Activated CD8-positive, alpha-beta memory T cell treated with anti-CD3 and anti-CD28 coated beads, Interleukin-2, amount 10 ng/mL, durations not matched to agents 7 days and 5 days (primary cell): ENCODE measurements around the gene RSPH9. TPM values are rescaled to one million over a fixed set of nuclear protein-coding genes. Genes with fewer than 3 reads are reported as not detected.
A peak's percentile ranks its signal among the peaks of the same experiment; 100 is the strongest.

Experiments used
- ATAC-seq: fragments of 150-1000 bp; cut with Tn5 transposase; one replicate; pipeline ENCODE4 v1.10.0; 2021; ENCODE audit warnings: moderate library complexity
- CTCF ChIA-PET: fragments of 350-600 bp; sonication (Branson Sonifier 250); formaldehyde crosslinking; loops from one replicate; lab custom pipeline; 2021; ENCODE audit warnings: antibody characterized with exemption; lab: Charles Lee
- DNase-seq: peaks from one replicate; pipeline ENCODE4 v3.0.0-alpha.2; 2020
- H3K27ac Mint-ChIP-seq: one replicate; pipeline ENCODE4 v1.8.0; 2021; ENCODE audit warnings: mild to moderate bottlenecking, mixed read lengths
- H3K27me3 Mint-ChIP-seq: one replicate; pipeline ENCODE4 v1.8.0; 2021; ENCODE audit warnings: mixed read lengths
- H3K36me3 Mint-ChIP-seq: one replicate; pipeline ENCODE4 v1.8.0; 2021; ENCODE audit warnings: mild to moderate bottlenecking, mixed read lengths
- H3K4me1 Mint-ChIP-seq: one replicate; pipeline ENCODE4 v1.8.0; 2021; ENCODE audit warnings: mixed read lengths
- H3K4me3 Mint-ChIP-seq: one replicate; pipeline ENCODE4 v1.8.0; 2021; ENCODE audit warnings: mild to moderate bottlenecking, moderate library complexity, mixed read lengths
- H3K9me3 Mint-ChIP-seq: one replicate; pipeline ENCODE4 v1.8.0; 2022; ENCODE audit warnings: low read depth, mixed read lengths
- total RNA-seq, 2 experiments: library from RNA; stranded (reverse); gene quantifications; one replicate each; pipeline ENCODE4 v1.2.3, GENCODE V29; 2021

Gene RSPH9
- total RNA-seq, 2 experiments from 2014 or later, result not detected

- DNase-seq (no peak), ATAC-seq (no peak)
- peaks cover 47% of the 10 kb centered on the region for H3K4me1 Mint-ChIP-seq
- CTCF ChIA-PET, result interaction anchor here (0.7 to 6.6 kb wide), 29 partner anchors 9 to 598 kb away, joined by 3 to 54 read pairs (median 4); partner anchors contain the start of genes GTPBP2, RSPH9 and VEGFA
- no peak overlapping the region for H3K27ac Mint-ChIP-seq
- H3K9me3 Mint-ChIP-seq, result no peaks in the 10 kb centered on the region
- peaks cover 2% of the 10 kb centered on the region for H3K36me3 Mint-ChIP-seq
- no peak overlapping the region for H3K4me3 Mint-ChIP-seq
- peaks cover 11% of the 10 kb centered on the region for H3K27me3 Mint-ChIP-seq
These were observed 21.5 kb downstream of the RSPH9 start for GRCh38 chr6:43666196-43666920.

- CTCF ChIA-PET, result interaction anchor here (0.6 to 6.6 kb wide), 43 partner anchors 8 to 413 kb away, joined by 3 to 54 read pairs (median 4); partner anchors contain the start of genes GTPBP2, MAD2L1BP, MRPS18A and RSPH9
- Mint-ChIP-seq H3K27ac (peak overlapping the region; percentile 24), H3K9me3 (no peaks in the 10 kb centered on the region), H3K36me3 (peaks cover 2% of the 10 kb centered on the region), H3K4me1 (peaks cover 38% of the 10 kb centered on the region), H3K27me3 (peaks cover 11% of the 10 kb centered on the region), H3K4me3 (no peak overlapping the region)
- peak; percentile 75 for ATAC-seq
- peak; percentile 86 for DNase-seq
These were observed 22.7 kb downstream of the RSPH9 start for GRCh38 chr6:43667245-43668150.

- ATAC-seq, result peak; percentile 50
- H3K4me3 Mint-ChIP-seq, result no peak overlapping the region
- H3K27me3 Mint-ChIP-seq, result peaks cover 9% of the 10 kb centered on the region
- peaks cover 33% of the 10 kb centered on the region for H3K4me1 Mint-ChIP-seq
- peak overlapping the region; percentile 46 for H3K27ac Mint-ChIP-seq
- no peaks in the 10 kb centered on the region for H3K9me3 Mint-ChIP-seq
- H3K36me3 Mint-ChIP-seq, result peaks cover 4% of the 10 kb centered on the region
- peak; percentile 65 for DNase-seq
- CTCF ChIA-PET, result interaction anchor here (0.7 to 6.6 kb wide), 21 partner anchors 9 to 412 kb away, joined by 3 to 54 read pairs (median 7); partner anchors contain the start of genes MAD2L1BP, MRPS18A, RSPH9 and VEGFA
These were observed 23.6 kb downstream of the RSPH9 start for GRCh38 chr6:43668151-43669028.

- H3K36me3 Mint-ChIP-seq, result peaks cover 6% of the 10 kb centered on the region
- peaks cover 33% of the 10 kb centered on the region for H3K4me1 Mint-ChIP-seq
These were observed 24.4 kb downstream of the RSPH9 start for GRCh38 chr6:43669050-43669921.

GRCh38 chr6:43669922-43670622 is 25.2 kb downstream of the RSPH9 start:
- Mint-ChIP-seq H3K36me3 (peaks cover 6% of the 10 kb centered on the region), H3K9me3 (no peaks in the 10 kb centered on the region), H3K27me3 (peaks cover 4% of the 10 kb centered on the region), H3K27ac (peak overlapping the region; percentile 57), H3K4me1 (peaks cover 33% of the 10 kb centered on the region), H3K4me3 (no peak overlapping the region)
- ATAC-seq, result peak; percentile 63
- peak; percentile 60 for DNase-seq
- CTCF ChIA-PET, result interaction anchor here (0.6 to 6.6 kb wide), 14 partner anchors 9 to 1853 kb away, joined by 3 to 52 read pairs (median 4); partner anchors contain the start of genes GTPBP2, MRPS18A, RSPH9 and VEGFA

More at GRCh38 chr6:43669050-43669921, 24.4 kb downstream of the RSPH9 start:
- CTCF ChIA-PET, result interaction anchor here (0.6 to 6.6 kb wide), 14 partner anchors 9 to 1852 kb away, joined by 3 to 52 read pairs (median 4); partner anchors contain the start of genes RSPH9 and VEGFA
- DNase-seq (no peak), ATAC-seq (no peak)
- Mint-ChIP-seq H3K27me3 (peaks cover 7% of the 10 kb centered on the region), H3K9me3 (no peaks in the 10 kb centered on the region), H3K27ac (peak overlapping the region; percentile 57), H3K4me3 (no peak overlapping the region)

- Mint-ChIP-seq H3K9me3 (no peaks in the 10 kb centered on the region), H3K4me1 (peaks cover 33% of the 10 kb centered on the region), H3K27ac (peak overlapping the region; percentile 57), H3K36me3 (peaks cover 6% of the 10 kb centered on the region), H3K27me3 (peaks cover 4% of the 10 kb centered on the region), H3K4me3 (no peak overlapping the region)
- ATAC-seq, result no peak
- CTCF ChIA-PET, result interaction anchor here (0.8 to 6.6 kb wide), 10 partner anchors 10 to 409 kb away, joined by 3 to 52 read pairs (median 3); partner anchors contain the start of genes GTPBP2, MRPS18A and VEGFA
- no peak for DNase-seq
These were observed 25.8 kb downstream of the RSPH9 start for GRCh38 chr6:43670623-43670986.

GRCh38 chr6:43671011-43671800 is 26.4 kb downstream of the RSPH9 start:
- peaks cover 2% of the 10 kb centered on the region for H3K27me3 Mint-ChIP-seq
- CTCF ChIA-PET, result interaction anchor here (0.8 to 6.6 kb wide), 8 partner anchors 9 to 408 kb away, joined by 3 to 52 read pairs (median 4); partner anchors contain the start of genes GTPBP2, MRPS18A and VEGFA
- no peak for DNase-seq
- H3K36me3 Mint-ChIP-seq, result peaks cover 8% of the 10 kb centered on the region
- H3K4me1 Mint-ChIP-seq, result peaks cover 33% of the 10 kb centered on the region
- ATAC-seq, result no peak
- H3K9me3 Mint-ChIP-seq, result no peaks in the 10 kb centered on the region
- peak overlapping the region; percentile 52 for H3K27ac Mint-ChIP-seq
- no peak overlapping the region for H3K4me3 Mint-ChIP-seq

GRCh38 chr6:43671801-43672690 is 27.2 kb downstream of the RSPH9 start:
- no peak overlapping the region for H3K27ac Mint-ChIP-seq
- H3K4me1 Mint-ChIP-seq, result peaks cover 33% of the 10 kb centered on the region
- ATAC-seq, result no peak
- DNase-seq, result no peak
- H3K4me3 Mint-ChIP-seq, result no peak overlapping the region
- no peaks in the 10 kb centered on the region for H3K27me3 Mint-ChIP-seq
- CTCF ChIA-PET, result interaction anchor here (0.9 kb wide), 1 partner anchor 407 kb away, joined by 4 read pairs; no protein-coding TSS in a partner anchor
- no peaks in the 10 kb centered on the region for H3K9me3 Mint-ChIP-seq
- peaks cover 10% of the 10 kb centered on the region for H3K36me3 Mint-ChIP-seq

GRCh38 chr6:43673444-43674084 is 28.7 kb downstream of the RSPH9 start:
- CTCF ChIA-PET, result interaction anchor here (0.7 to 1.4 kb wide), 3 partner anchors 11 to 101 kb away, joined by 3 read pairs; no protein-coding TSS in a partner anchor
- ATAC-seq, result no peak
- no peaks in the 10 kb centered on the region for H3K27me3 Mint-ChIP-seq
- H3K9me3 Mint-ChIP-seq, result no peaks in the 10 kb centered on the region
- no peak for DNase-seq
- H3K4me1 Mint-ChIP-seq, result peaks cover 20% of the 10 kb centered on the region
- H3K27ac Mint-ChIP-seq, result no peak overlapping the region
- H3K36me3 Mint-ChIP-seq, result peaks cover 18% of the 10 kb centered on the region
- no peak overlapping the region for H3K4me3 Mint-ChIP-seq
